Measurements from ENCODE around the gene EHF. TPM values are rescaled to one million over a fixed set of nuclear protein-coding genes. Genes with fewer than 3 reads are reported as not detected.

The EHF gene
- total and polyA plus RNA-seq, 2 experiments from 2014 or later: 5.8 to 9.0 TPM

GRCh38 chr11:34594603-34595002, 26.3 kb upstream of the EHF start:
- H3K4me1 ChIP-seq (ENCODE audit: insufficient read depth): peaks cover 7% of the 10 kb centered on the region
- TF ChIP-seq EZH2 (IDR thresholded peaks at IDR 0.05; ENCODE audit: borderline replicate concordance): no peak
- TF ChIP-seq CTCF (IDR thresholded peaks at IDR 0.05; ENCODE audit: poor library complexity): no peak
- no peak for TF ChIP-seq EZH2phosphoT487 (IDR thresholded peaks at IDR 0.05; ENCODE audit: low read depth, severe bottlenecking, unreplicated experiment)
- no peak overlapping the region for H3K27ac ChIP-seq
- 71% methylated on average over 3 of the region's 3 CpGs for WGBS (ENCODE audit: low lambda C conversion rate, missing lambda C conversion rate)
- H3K27me3 ChIP-seq: no peaks in the 10 kb centered on the region
- no peak overlapping the region for H3K4me3 ChIP-seq
- DNase-seq (ENCODE audit: low spot score): no peak
- H3K79me2 ChIP-seq: no peaks in the 10 kb centered on the region
- no peaks in the 10 kb centered on the region for H3K36me3 ChIP-seq (replicated peaks; ENCODE audit: insufficient read depth, low read depth)
- H3K9me3 ChIP-seq (ENCODE audit: low read depth): peaks cover 5% of the 10 kb centered on the region
- no peak overlapping the region for H3K4me2 ChIP-seq
- no peak overlapping the region for H2AFZ ChIP-seq
- no peaks in the 10 kb centered on the region for H4K20me1 ChIP-seq (ENCODE audit: insufficient read depth, poor library complexity, severe bottlenecking)
- H3K9me2 ChIP-seq (replicated peaks; ENCODE audit: insufficient read depth): no peaks in the 10 kb centered on the region

- no peak for DNase-seq (ENCODE audit: low spot score)
- Histone ChIP-seq H3K36me3 (replicated peaks; ENCODE audit: insufficient read depth, low read depth) (no peaks in the 10 kb centered on the region), H3K27me3 (no peaks in the 10 kb centered on the region), H3K27ac (no peak overlapping the region), H3K4me3 (no peak overlapping the region), H2AFZ (no peak overlapping the region), H3K4me2 (no peak overlapping the region), H3K9me3 (ENCODE audit: low read depth) (peaks cover 5% of the 10 kb centered on the region), H3K9me2 (replicated peaks; ENCODE audit: insufficient read depth) (no peaks in the 10 kb centered on the region), H3K4me1 (ENCODE audit: insufficient read depth) (peaks cover 15% of the 10 kb centered on the region), H3K79me2 (no peaks in the 10 kb centered on the region), H4K20me1 (ENCODE audit: insufficient read depth, poor library complexity, severe bottlenecking) (no peaks in the 10 kb centered on the region)
- WGBS (ENCODE audit: low lambda C conversion rate, missing lambda C conversion rate): 100% methylated on average over 2 of the region's 2 CpGs
- no peak for TF ChIP-seq CTCF (IDR thresholded peaks at IDR 0.05; ENCODE audit: poor library complexity)
- no peak for TF ChIP-seq EZH2phosphoT487 (IDR thresholded peaks at IDR 0.05; ENCODE audit: low read depth, severe bottlenecking, unreplicated experiment)
- no peak for TF ChIP-seq EZH2 (IDR thresholded peaks at IDR 0.05; ENCODE audit: borderline replicate concordance)
Observed at GRCh38 chr11:34595391-34595790, 25.5 kb upstream of the EHF start.

- TF ChIP-seq EZH2 (IDR thresholded peaks at IDR 0.05; ENCODE audit: borderline replicate concordance): no peak
- no peak for TF ChIP-seq CTCF (IDR thresholded peaks at IDR 0.05; ENCODE audit: poor library complexity)
- TF ChIP-seq EZH2phosphoT487 (IDR thresholded peaks at IDR 0.05; ENCODE audit: low read depth, severe bottlenecking, unreplicated experiment): no peak
- no peaks in the 10 kb centered on the region for H3K27me3 ChIP-seq
- H4K20me1 ChIP-seq (ENCODE audit: insufficient read depth, poor library complexity, severe bottlenecking): no peaks in the 10 kb centered on the region
- WGBS (ENCODE audit: low lambda C conversion rate, missing lambda C conversion rate): 94% methylated on average over 11 of the region's 11 CpGs
- H3K27ac ChIP-seq: no peak overlapping the region
- H3K4me3 ChIP-seq: no peak overlapping the region
- no peaks in the 10 kb centered on the region for H3K79me2 ChIP-seq
- H2AFZ ChIP-seq: no peak overlapping the region
- H3K36me3 ChIP-seq (replicated peaks; ENCODE audit: insufficient read depth, low read depth): no peaks in the 10 kb centered on the region
- H3K9me2 ChIP-seq (replicated peaks; ENCODE audit: insufficient read depth): no peaks in the 10 kb centered on the region
- DNase-seq (ENCODE audit: low spot score): no peak
- peaks cover 5% of the 10 kb centered on the region for H3K9me3 ChIP-seq (ENCODE audit: low read depth)
- H3K4me1 ChIP-seq (ENCODE audit: insufficient read depth): peaks cover 22% of the 10 kb centered on the region
- H3K4me2 ChIP-seq: no peak overlapping the region
Observed at GRCh38 chr11:34595960-34596644, 24.8 kb upstream of the EHF start.

All from hepatocyte (in vitro differentiated cells).